NB4 (cell line): ENCODE results near the gene RER1.

Experiments used
- DNase-seq: peaks from one replicate; pipeline ENCODE4 v3.0.0; 2010; ENCODE audit warnings: low read depth
- H3K4me3 ChIP-seq: one replicate; pipeline ENCODE4 v1.5.1; 2011; ENCODE audit warnings: mild to moderate bottlenecking, low read depth, low read length, moderate library complexity
- MYC ChIP-seq: IDR thresholded peaks from 2 replicates; pipeline ENCODE4 v1.6.1; 2011; ENCODE audit warnings: low read depth, low read length
- POLR2A ChIP-seq: IDR thresholded peaks from 2 replicates; pipeline ENCODE4 v1.6.1; 2011; ENCODE audit warnings: mild to moderate bottlenecking; ENCODE audit not compliant: insufficient read length; ENCODE audit errors: extremely low read depth
- TF ChIP-seq, protein P1 (sequence below): IDR thresholded peaks from 2 replicates; pipeline ENCODE4 v1.6.1; 2011; ENCODE audit warnings: low read depth, low read length
- TF ChIP-seq, protein P2 (sequence below): IDR thresholded peaks from one replicate; pipeline ENCODE4 v1.5.1; 2012; ENCODE audit warnings: low read depth, low read length

The RER1 gene

DNA sequence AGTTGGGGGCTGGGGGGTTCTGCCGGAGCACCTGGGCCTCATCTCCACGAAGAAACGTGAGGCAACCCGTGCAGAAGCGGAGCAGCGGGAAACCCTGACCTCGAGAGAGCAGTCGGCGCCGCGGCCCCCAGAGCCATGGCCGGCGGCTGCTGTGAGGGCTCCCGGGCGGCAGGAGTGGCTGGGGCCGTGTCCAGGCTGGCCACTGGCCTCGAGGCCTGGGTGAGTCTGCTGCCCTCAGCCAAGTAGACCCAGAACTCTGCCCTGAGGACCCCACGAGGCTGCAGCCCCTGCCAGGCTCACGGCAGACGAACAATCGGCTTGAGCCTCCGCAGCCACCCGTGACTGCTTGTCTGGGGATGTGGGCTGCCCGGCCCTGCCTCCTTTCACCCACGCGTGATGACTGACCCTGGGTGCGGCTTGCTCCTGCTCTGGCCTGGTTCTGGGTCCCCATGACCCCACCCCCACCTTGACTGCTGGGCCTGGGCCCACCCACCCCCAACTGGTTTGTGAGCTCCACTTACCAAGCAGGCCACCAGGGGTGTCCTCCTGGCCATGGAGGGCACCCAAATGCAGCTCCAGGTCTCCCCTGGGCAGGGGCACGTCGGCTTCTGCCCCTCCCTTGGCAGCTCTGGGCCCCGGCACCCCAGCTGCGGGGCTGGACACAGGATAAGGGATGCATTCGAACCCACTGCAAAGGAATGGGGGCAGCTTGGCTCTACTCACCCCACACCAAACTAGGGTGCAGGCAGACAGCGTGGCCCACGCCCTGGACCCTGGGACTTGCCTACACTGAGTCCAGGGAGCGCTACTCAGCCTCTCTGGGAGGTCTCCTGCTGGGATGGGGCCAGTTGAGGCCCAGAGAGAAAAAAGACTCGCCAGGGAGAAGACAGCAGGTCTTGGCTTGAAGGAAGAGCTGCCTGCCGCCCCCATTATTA, 34.5 kb upstream of the RER1 start:
- DNase-seq, result no peak
- TF ChIP-seq, protein P1, sequence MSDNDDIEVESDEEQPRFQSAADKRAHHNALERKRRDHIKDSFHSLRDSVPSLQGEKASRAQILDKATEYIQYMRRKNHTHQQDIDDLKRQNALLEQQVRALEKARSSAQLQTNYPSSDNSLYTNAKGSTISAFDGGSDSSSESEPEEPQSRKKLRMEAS, result no peak
- no peak for TF ChIP-seq MYC
- no peak for TF ChIP-seq POLR2A
- TF ChIP-seq, protein P2, sequence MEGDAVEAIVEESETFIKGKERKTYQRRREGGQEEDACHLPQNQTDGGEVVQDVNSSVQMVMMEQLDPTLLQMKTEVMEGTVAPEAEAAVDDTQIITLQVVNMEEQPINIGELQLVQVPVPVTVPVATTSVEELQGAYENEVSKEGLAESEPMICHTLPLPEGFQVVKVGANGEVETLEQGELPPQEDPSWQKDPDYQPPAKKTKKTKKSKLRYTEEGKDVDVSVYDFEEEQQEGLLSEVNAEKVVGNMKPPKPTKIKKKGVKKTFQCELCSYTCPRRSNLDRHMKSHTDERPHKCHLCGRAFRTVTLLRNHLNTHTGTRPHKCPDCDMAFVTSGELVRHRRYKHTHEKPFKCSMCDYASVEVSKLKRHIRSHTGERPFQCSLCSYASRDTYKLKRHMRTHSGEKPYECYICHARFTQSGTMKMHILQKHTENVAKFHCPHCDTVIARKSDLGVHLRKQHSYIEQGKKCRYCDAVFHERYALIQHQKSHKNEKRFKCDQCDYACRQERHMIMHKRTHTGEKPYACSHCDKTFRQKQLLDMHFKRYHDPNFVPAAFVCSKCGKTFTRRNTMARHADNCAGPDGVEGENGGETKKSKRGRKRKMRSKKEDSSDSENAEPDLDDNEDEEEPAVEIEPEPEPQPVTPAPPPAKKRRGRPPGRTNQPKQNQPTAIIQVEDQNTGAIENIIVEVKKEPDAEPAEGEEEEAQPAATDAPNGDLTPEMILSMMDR, result no peak

DNA sequence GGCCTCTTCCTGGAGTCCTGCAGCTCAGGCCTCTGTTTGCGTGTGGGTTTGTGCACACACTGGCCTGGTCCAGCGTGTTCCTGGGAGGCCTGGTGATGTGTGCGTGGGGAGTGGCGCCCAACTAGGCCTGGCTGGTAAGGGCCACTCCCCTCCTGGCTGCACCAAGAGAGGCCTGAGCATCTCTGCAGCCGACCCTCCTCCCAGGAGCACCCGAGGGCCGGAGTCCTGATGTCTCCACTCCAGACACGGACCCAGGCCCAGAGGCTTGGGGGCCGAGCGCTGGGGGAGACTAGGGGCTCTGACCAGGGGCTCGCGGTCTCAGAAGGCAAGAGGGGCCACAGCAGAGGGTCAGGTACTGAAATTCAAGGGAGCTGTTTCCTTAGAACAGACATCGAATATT, 33.6 kb upstream of the RER1 start:
- TF ChIP-seq, protein P2, result no peak
- TF ChIP-seq MYC, result no peak
- TF ChIP-seq, protein P1, result no peak
- no peak for TF ChIP-seq POLR2A
- no peak for DNase-seq
- H3K4me3 ChIP-seq, result no peak overlapping the region

More for the DNA sequence above, 34.5 kb upstream of the RER1 start:
- H3K4me3 ChIP-seq, result no peak overlapping the region

DNA sequence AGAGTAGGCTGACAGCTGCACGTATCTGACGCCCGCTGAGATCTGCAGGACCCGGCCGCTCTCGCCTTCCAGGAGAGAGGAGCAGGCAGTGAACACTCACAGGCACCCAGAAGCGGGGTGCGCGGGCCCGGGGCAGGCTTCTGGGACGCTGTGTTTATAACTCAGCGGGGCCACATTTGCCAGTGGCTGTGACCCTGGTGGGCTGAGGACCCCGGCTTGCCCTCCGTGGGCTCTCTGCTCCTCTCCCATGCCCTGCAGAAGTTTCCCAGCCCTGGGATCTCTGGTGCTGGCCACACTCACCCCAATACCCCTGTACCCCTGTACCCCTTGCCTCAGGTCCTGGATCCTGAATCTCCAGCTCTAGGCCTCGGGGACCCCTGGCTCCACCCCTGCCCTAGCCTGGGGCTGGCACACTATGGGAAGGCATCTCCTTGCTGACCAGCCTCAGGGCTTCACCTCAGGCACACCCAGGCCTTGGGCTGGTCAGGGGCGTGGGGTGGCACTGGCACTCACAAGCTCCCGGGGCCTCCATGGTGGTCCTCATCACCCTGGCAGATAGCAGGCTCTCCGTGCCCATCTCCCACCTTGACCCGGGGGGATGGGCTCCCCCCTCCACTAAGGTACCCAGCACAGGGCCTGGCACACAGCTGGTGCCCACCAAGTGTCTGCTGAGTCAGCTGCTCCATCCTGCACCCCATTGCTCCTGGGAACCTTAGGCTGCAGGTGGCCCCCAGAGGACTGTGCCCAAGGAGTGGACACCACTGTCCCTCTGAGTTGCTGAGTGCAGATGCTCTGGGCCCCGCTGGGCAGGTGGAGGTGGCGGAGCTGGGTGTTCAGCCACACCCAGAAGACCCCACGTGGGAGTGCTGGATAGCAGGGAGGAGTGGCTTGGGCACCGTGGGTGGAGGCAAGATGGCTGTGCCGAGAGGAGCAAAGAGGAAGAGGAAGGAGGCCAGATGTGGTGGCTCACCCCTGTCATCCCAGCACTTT, 32.7 kb upstream of the RER1 start:
- H3K4me3 ChIP-seq, result no peak overlapping the region
- no peak for DNase-seq
- TF ChIP-seq, protein P1, result no peak
- TF ChIP-seq, protein P2, result no peak
- TF ChIP-seq MYC (no peak), POLR2A (no peak)

DNA sequence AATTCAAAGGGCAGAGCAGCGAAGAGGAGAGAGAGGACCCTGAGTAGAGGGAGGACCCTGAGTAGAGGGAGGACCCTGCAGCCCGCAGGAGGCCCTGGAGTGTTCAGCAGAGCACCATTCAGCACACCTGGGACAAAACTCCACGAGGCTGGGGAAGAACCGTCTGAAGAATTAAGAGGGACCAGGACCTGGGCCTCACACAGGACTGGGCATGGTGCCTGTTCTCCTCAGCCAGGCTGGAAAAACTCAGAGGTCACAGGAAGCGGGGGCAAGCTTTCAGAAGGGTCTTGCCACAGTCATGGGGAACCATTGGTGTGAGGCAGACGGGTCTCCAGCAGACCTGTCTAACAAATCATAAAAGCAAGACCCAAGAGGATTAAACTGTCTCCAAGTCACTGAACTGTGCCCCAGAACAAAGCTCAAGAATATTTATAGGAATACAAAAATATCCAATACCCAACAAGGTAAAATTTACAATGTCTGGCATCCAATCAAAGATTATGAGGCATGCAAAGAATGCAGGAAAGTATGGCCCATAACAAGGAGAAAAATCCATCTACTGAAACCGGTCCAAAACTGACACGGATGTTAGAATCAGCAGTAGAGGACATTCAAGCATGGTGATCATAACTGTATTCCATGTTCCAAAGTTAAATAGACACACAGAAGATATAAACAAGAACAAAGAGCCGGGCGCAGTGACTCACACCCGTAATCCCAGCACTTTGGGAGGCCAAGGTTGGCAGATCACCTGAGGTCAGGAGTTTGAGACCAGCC, 30.9 kb upstream of the RER1 start:
- no peak for DNase-seq
- no peak overlapping the region for H3K4me3 ChIP-seq
- TF ChIP-seq MYC (no peak), POLR2A (no peak)
- TF ChIP-seq, protein P1, result no peak
- TF ChIP-seq, protein P2, result no peak

DNA sequence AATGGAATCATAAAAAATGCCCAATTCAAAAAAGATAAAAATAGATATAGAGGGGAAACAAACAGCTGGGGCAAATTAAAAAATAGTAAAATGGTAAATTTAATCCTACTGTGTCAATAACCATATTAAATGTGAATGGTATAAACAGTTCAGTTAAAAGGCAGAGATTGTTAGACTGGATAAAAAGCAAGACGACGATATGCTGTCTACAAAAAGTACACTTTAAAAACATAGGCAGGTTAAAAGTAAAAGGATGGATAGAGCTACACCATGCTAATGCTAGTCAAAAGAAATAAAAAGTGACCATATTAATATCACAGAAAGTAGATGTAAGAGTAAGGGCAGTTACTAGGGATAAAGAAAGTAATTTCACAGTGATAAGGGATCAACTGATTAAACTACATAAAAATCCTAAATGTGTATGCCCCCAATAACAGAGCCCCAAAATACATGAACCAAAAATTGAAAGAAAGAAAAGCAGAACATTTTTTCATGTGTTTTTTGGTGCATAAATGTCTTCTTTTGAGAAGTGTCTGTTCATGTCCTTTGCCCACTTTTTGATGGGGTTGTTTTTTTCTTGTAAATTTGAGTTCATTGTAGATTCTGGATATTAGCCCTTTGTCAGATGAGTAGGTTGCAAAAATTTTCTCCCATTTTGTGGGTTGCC, 27.7 kb upstream of the RER1 start:
- DNase-seq, result no peak
- TF ChIP-seq, protein P1, result no peak
- no peak for TF ChIP-seq POLR2A
- no peak for TF ChIP-seq MYC
- TF ChIP-seq, protein P2, result no peak
- no peak overlapping the region for H3K4me3 ChIP-seq
